WTC11 (cell line): ENCODE data around the gene ASMTL. TPM values are rescaled to one million over a fixed set of nuclear protein-coding genes. Genes with fewer than 3 reads are reported as not detected.

Source experiments
- ATAC-seq: fragments of 200-7000 bp; cut with Tn5 transposase; 2 replicates; pipeline ENCODE4 v1.10.0; 2021; ENCODE audit warnings: mild to moderate bottlenecking, moderate library complexity
- CTCF ChIA-PET: fragments of 300-600 bp; sonication (Branson Sonifier 250); formaldehyde crosslinking; loops from one replicate; lab custom pipeline; 2021; ENCODE audit warnings: antibody characterized with exemption; lab: Charles Lee
- POLR2A ChIA-PET: fragments of 350-600 bp; sonication (Branson Sonifier 250); formaldehyde crosslinking; loops from one replicate; lab custom pipeline; 2021; ENCODE audit warnings: antibody characterized with exemption; lab: Charles Lee
- DNase-seq: peaks from one replicate; pipeline ENCODE4 v3.0.0; 2021; ENCODE audit warnings: low spot score
- H3K27ac Mint-ChIP-seq: 2 replicates; pipeline ENCODE4 v1.8.0; 2021; ENCODE audit warnings: mixed read lengths
- H3K27me3 Mint-ChIP-seq: 2 replicates; pipeline ENCODE4 v1.8.0; 2021; ENCODE audit warnings: low read depth, mild to moderate bottlenecking, moderate library complexity, mixed read lengths
- H3K36me3 Mint-ChIP-seq: 2 replicates; pipeline ENCODE4 v1.8.0; 2021; ENCODE audit warnings: mixed read lengths
- H3K4me1 Mint-ChIP-seq: 2 replicates; pipeline ENCODE4 v1.8.0; 2022; ENCODE audit warnings: mixed read lengths
- H3K4me3 Mint-ChIP-seq: 2 replicates; pipeline ENCODE4 v1.8.0; 2021; ENCODE audit warnings: mild to moderate bottlenecking, moderate library complexity, mixed read lengths
- H3K9me3 Mint-ChIP-seq: 2 replicates; pipeline ENCODE4 v1.8.0; 2021; ENCODE audit warnings: mixed read lengths
- CTCF ChIP-seq: fragments of 200-600 bp; IDR thresholded peaks from 2 replicates; pipeline ENCODE4 v1.8.0; 2022; ENCODE audit warnings: antibody characterized with exemption
- FOXJ3 ChIP-seq: sonication (generic); formaldehyde crosslinking; IDR thresholded peaks from 2 replicates; pipeline ENCODE4 v1.9.0; 2021; ENCODE audit warnings: missing genetic modification reagents, mild to moderate bottlenecking, borderline replicate concordance
- IRF2 ChIP-seq: sonication (generic); formaldehyde crosslinking; IDR thresholded peaks from 2 replicates; pipeline ENCODE4 v1.8.0; 2022; ENCODE audit warnings: low read depth, missing genetic modification reagents, borderline replicate concordance
- JUN ChIP-seq: sonication (generic); formaldehyde crosslinking; IDR thresholded peaks from 2 replicates; pipeline ENCODE4 v1.8.0; 2023; ENCODE audit warnings: mild to moderate bottlenecking, missing genetic modification reagents
- OVOL2 ChIP-seq: fragments of 250-450 bp; sonication (Bioruptor Pico); IDR thresholded peaks from 2 replicates; pipeline ENCODE4 v1.9.0; 2021; ENCODE audit warnings: mild to moderate bottlenecking, borderline replicate concordance
- RELA ChIP-seq: sonication (generic); formaldehyde crosslinking; IDR thresholded peaks from 2 replicates; pipeline ENCODE4 v1.8.1; 2022; ENCODE audit warnings: missing genetic modification reagents, mild to moderate bottlenecking, borderline replicate concordance
- TCF7 ChIP-seq: sonication (generic); formaldehyde crosslinking; IDR thresholded peaks from 2 replicates; pipeline ENCODE4 v1.8.0; 2022; ENCODE audit warnings: mild to moderate bottlenecking, low read depth, missing genetic modification reagents, moderate library complexity
- ZNF263 ChIP-seq: sonication (generic); formaldehyde crosslinking; IDR thresholded peaks from 2 replicates; pipeline ENCODE4 v1.8.1; 2022; ENCODE audit warnings: low read depth, mild to moderate bottlenecking, moderate library complexity, missing genetic modification reagents
- ZNF281 ChIP-seq: sonication (generic); formaldehyde crosslinking; IDR thresholded peaks from 2 replicates; pipeline ENCODE4 v1.8.0; 2023; ENCODE audit warnings: mild to moderate bottlenecking, missing genetic modification reagents
- ZNF671 ChIP-seq: fragments of 250-450 bp; sonication (Bioruptor Pico); IDR thresholded peaks from 2 replicates; pipeline ENCODE4 v1.8.0; 2021; ENCODE audit warnings: mild to moderate bottlenecking
- total RNA-seq: library from RNA; stranded (reverse); gene quantifications from 3 replicates; pipeline ENCODE4 v1.2.3, GENCODE V29; 2021
- TF ChIP-seq, protein P1 (sequence below): sonication (generic); formaldehyde crosslinking; IDR thresholded peaks from 2 replicates; pipeline ENCODE4 v1.8.1; 2023; ENCODE audit warnings: mild to moderate bottlenecking, missing genetic modification reagents, moderate library complexity
- TF ChIP-seq, protein P2 (sequence below): sonication (generic); formaldehyde crosslinking; IDR thresholded peaks from 2 replicates; pipeline ENCODE4 v1.8.1; 2022; ENCODE audit warnings: mild to moderate bottlenecking, missing genetic modification reagents, moderate library complexity, borderline replicate concordance
- TF ChIP-seq, protein P3 (sequence below): fragments of 250-450 bp; sonication (Bioruptor Pico); IDR thresholded peaks from 2 replicates; pipeline ENCODE4 v1.9.0; 2021; ENCODE audit warnings: mild to moderate bottlenecking
- TF ChIP-seq, protein P4 (sequence below): sonication (generic); formaldehyde crosslinking; IDR thresholded peaks from 2 replicates; pipeline ENCODE4 v1.8.0; 2022; ENCODE audit warnings: mild to moderate bottlenecking, missing genetic modification reagents
- TF ChIP-seq, protein P5 (sequence below): fragments of 250-450 bp; sonication (Bioruptor Pico); IDR thresholded peaks from 2 replicates; pipeline ENCODE4 v1.9.0; 2021; ENCODE audit warnings: mild to moderate bottlenecking, borderline replicate concordance

Gene ASMTL
- total RNA-seq, 1 experiment from 2014 or later = 70.6 TPM

- Mint-ChIP-seq H3K4me1 (no peaks in the 10 kb centered on the region), H3K9me3 (no peaks in the 10 kb centered on the region), H3K27ac (no peak overlapping the region), H3K36me3 (peaks cover 11% of the 10 kb centered on the region), H3K27me3 (no peaks in the 10 kb centered on the region), H3K4me3 (no peak overlapping the region)
- DNase-seq (no peak), ATAC-seq (no peak)
- TF ChIP-seq, protein P1, sequence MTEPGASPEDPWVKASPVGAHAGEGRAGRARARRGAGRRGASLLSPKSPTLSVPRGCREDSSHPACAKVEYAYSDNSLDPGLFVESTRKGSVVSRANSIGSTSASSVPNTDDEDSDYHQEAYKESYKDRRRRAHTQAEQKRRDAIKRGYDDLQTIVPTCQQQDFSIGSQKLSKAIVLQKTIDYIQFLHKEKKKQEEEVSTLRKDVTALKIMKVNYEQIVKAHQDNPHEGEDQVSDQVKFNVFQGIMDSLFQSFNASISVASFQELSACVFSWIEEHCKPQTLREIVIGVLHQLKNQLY (CRISPR knock-in tag) = no peak
- TF ChIP-seq ZNF263 (CRISPR knock-in tag) (no peak), IRF2 (CRISPR knock-in tag) (no peak), ZNF281 (CRISPR knock-in tag) (no peak), FOXJ3 (no peak), OVOL2 (CRISPR knock-in tag) (no peak), ZNF671 (CRISPR knock-in tag) (no peak), JUN (no peak), TCF7 (CRISPR knock-in tag) (no peak), CTCF (no peak), RELA (CRISPR knock-in tag) (no peak)
- TF ChIP-seq, protein P2, sequence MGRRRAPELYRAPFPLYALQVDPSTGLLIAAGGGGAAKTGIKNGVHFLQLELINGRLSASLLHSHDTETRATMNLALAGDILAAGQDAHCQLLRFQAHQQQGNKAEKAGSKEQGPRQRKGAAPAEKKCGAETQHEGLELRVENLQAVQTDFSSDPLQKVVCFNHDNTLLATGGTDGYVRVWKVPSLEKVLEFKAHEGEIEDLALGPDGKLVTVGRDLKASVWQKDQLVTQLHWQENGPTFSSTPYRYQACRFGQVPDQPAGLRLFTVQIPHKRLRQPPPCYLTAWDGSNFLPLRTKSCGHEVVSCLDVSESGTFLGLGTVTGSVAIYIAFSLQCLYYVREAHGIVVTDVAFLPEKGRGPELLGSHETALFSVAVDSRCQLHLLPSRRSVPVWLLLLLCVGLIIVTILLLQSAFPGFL (CRISPR knock-in tag) = no peak
- TF ChIP-seq, protein P3, sequence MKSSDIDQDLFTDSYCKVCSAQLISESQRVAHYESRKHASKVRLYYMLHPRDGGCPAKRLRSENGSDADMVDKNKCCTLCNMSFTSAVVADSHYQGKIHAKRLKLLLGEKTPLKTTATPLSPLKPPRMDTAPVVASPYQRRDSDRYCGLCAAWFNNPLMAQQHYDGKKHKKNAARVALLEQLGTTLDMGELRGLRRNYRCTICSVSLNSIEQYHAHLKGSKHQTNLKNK (CRISPR knock-in tag) = no peak
- TF ChIP-seq, protein P4, sequence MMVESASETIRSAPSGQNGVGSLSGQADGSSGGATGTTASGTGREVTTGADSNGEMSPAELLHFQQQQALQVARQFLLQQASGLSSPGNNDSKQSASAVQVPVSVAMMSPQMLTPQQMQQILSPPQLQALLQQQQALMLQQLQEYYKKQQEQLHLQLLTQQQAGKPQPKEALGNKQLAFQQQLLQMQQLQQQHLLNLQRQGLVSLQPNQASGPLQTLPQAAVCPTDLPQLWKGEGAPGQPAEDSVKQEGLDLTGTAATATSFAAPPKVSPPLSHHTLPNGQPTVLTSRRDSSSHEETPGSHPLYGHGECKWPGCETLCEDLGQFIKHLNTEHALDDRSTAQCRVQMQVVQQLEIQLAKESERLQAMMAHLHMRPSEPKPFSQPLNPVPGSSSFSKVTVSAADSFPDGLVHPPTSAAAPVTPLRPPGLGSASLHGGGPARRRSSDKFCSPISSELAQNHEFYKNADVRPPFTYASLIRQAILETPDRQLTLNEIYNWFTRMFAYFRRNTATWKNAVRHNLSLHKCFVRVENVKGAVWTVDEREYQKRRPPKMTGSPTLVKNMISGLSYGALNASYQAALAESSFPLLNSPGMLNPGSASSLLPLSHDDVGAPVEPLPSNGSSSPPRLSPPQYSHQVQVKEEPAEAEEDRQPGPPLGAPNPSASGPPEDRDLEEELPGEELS (CRISPR knock-in tag) = no peak
- TF ChIP-seq, protein P5, sequence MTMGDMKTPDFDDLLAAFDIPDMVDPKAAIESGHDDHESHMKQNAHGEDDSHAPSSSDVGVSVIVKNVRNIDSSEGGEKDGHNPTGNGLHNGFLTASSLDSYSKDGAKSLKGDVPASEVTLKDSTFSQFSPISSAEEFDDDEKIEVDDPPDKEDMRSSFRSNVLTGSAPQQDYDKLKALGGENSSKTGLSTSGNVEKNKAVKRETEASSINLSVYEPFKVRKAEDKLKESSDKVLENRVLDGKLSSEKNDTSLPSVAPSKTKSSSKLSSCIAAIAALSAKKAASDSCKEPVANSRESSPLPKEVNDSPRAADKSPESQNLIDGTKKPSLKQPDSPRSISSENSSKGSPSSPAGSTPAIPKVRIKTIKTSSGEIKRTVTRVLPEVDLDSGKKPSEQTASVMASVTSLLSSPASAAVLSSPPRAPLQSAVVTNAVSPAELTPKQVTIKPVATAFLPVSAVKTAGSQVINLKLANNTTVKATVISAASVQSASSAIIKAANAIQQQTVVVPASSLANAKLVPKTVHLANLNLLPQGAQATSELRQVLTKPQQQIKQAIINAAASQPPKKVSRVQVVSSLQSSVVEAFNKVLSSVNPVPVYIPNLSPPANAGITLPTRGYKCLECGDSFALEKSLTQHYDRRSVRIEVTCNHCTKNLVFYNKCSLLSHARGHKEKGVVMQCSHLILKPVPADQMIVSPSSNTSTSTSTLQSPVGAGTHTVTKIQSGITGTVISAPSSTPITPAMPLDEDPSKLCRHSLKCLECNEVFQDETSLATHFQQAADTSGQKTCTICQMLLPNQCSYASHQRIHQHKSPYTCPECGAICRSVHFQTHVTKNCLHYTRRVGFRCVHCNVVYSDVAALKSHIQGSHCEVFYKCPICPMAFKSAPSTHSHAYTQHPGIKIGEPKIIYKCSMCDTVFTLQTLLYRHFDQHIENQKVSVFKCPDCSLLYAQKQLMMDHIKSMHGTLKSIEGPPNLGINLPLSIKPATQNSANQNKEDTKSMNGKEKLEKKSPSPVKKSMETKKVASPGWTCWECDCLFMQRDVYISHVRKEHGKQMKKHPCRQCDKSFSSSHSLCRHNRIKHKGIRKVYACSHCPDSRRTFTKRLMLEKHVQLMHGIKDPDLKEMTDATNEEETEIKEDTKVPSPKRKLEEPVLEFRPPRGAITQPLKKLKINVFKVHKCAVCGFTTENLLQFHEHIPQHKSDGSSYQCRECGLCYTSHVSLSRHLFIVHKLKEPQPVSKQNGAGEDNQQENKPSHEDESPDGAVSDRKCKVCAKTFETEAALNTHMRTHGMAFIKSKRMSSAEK (CRISPR knock-in tag) = no peak
- ChIA-PET CTCF (no interaction called here), POLR2A (no interaction called here)
These were observed 49.5 kb downstream of the ASMTL start for GRCh38 chrX:1403228-1403627.
